ENCODE data around the gene TMEM200B. TPM values are rescaled to one million over a fixed set of nuclear protein-coding genes. Genes with fewer than 3 reads are reported as not detected.

The TMEM200B gene
- total RNA-seq, 1 donor from 2014 or later = 19.7 TPM

GRCh38 chr1:29167904-29168303 is 44.2 kb upstream of the TMEM200B start:
- H3K4me1 Mint-ChIP-seq (ENCODE audit: unreplicated experiment) = peaks cover 38% of the 10 kb centered on the region
- no peak overlapping the region for H3K27ac Mint-ChIP-seq (ENCODE audit: unreplicated experiment)
- H3K36me3 Mint-ChIP-seq (ENCODE audit: unreplicated experiment) = peaks cover 33% of the 10 kb centered on the region
- no peak for DNase-seq (ENCODE audit: extremely low spot score, unreplicated experiment)
- no peaks in the 10 kb centered on the region for H3K27me3 Mint-ChIP-seq (ENCODE audit: unreplicated experiment)
- H3K4me3 Mint-ChIP-seq (ENCODE audit: unreplicated experiment) = no peak overlapping the region
- no peaks in the 10 kb centered on the region for H3K9me3 Mint-ChIP-seq (ENCODE audit: unreplicated experiment)
- no peak for TF ChIP-seq CTCF (IDR thresholded peaks at IDR 0.05)

GRCh38 chr1:29166291-29166878 is 42.7 kb upstream of the TMEM200B start:
- TF ChIP-seq CTCF (IDR thresholded peaks at IDR 0.05) = no peak
- Mint-ChIP-seq H3K36me3 (ENCODE audit: unreplicated experiment) (peaks cover 27% of the 10 kb centered on the region), H3K4me3 (ENCODE audit: unreplicated experiment) (no peak overlapping the region), H3K9me3 (ENCODE audit: unreplicated experiment) (no peaks in the 10 kb centered on the region), H3K4me1 (ENCODE audit: unreplicated experiment) (peaks cover 30% of the 10 kb centered on the region), H3K27me3 (ENCODE audit: unreplicated experiment) (no peaks in the 10 kb centered on the region), H3K27ac (ENCODE audit: unreplicated experiment) (no peak overlapping the region)
- no peak for DNase-seq (ENCODE audit: extremely low spot score, unreplicated experiment)

- peaks cover 31% of the 10 kb centered on the region for H3K36me3 Mint-ChIP-seq (ENCODE audit: unreplicated experiment)
- peak overlapping the region; percentile 8 for H3K27ac Mint-ChIP-seq (ENCODE audit: unreplicated experiment)
- peaks cover 17% of the 10 kb centered on the region for H3K4me1 Mint-ChIP-seq (ENCODE audit: unreplicated experiment)
- no peaks in the 10 kb centered on the region for H3K9me3 Mint-ChIP-seq (ENCODE audit: unreplicated experiment)
- no peak for DNase-seq (ENCODE audit: extremely low spot score, unreplicated experiment)
- H3K27me3 Mint-ChIP-seq (ENCODE audit: unreplicated experiment) = no peaks in the 10 kb centered on the region
- H3K4me3 Mint-ChIP-seq (ENCODE audit: unreplicated experiment) = no peak overlapping the region
- TF ChIP-seq CTCF (IDR thresholded peaks at IDR 0.05) = no peak
Observed at GRCh38 chr1:29164588-29164987, 40.9 kb upstream of the TMEM200B start.

- TF ChIP-seq CTCF (IDR thresholded peaks at IDR 0.05) = no peak
- no peak overlapping the region for H3K4me3 Mint-ChIP-seq (ENCODE audit: unreplicated experiment)
- H3K27ac Mint-ChIP-seq (ENCODE audit: unreplicated experiment) = no peak overlapping the region
- no peaks in the 10 kb centered on the region for H3K9me3 Mint-ChIP-seq (ENCODE audit: unreplicated experiment)
- H3K4me1 Mint-ChIP-seq (ENCODE audit: unreplicated experiment) = peaks cover 9% of the 10 kb centered on the region
- no peaks in the 10 kb centered on the region for H3K27me3 Mint-ChIP-seq (ENCODE audit: unreplicated experiment)
- DNase-seq (ENCODE audit: extremely low spot score, unreplicated experiment) = no peak
- H3K36me3 Mint-ChIP-seq (ENCODE audit: unreplicated experiment) = peaks cover 31% of the 10 kb centered on the region
Observed at GRCh38 chr1:29162476-29163138, 38.9 kb upstream of the TMEM200B start.

GRCh38 chr1:29162025-29162424 is 38.3 kb upstream of the TMEM200B start:
- H3K4me1 Mint-ChIP-seq (ENCODE audit: unreplicated experiment) = peaks cover 15% of the 10 kb centered on the region
- H3K27me3 Mint-ChIP-seq (ENCODE audit: unreplicated experiment) = no peaks in the 10 kb centered on the region
- H3K27ac Mint-ChIP-seq (ENCODE audit: unreplicated experiment) = no peak overlapping the region
- H3K4me3 Mint-ChIP-seq (ENCODE audit: unreplicated experiment) = no peak overlapping the region
- H3K9me3 Mint-ChIP-seq (ENCODE audit: unreplicated experiment) = no peaks in the 10 kb centered on the region
- peaks cover 29% of the 10 kb centered on the region for H3K36me3 Mint-ChIP-seq (ENCODE audit: unreplicated experiment)
- TF ChIP-seq CTCF (IDR thresholded peaks at IDR 0.05) = no peak
- no peak for DNase-seq (ENCODE audit: extremely low spot score, unreplicated experiment)
